Vagina (tissue), 2 donors: ENCODE data around the gene PXN.

ENCODE experiments used
- POLR2A ChIP-seq, 2 donors: fragments of 450-650 bp; IDR thresholded peaks; one replicate each; pipeline ENCODE4 v1.6.1; 2017; ENCODE audit warnings: antibody characterized with exemption in 2 of 2, mild to moderate bottlenecking in 2 of 2, moderate library complexity in 2 of 2
- TF ChIP-seq, protein P1 (sequence below), 3 experiments: fragments of 450-650 bp in 2 of 3; fragments of 200-600 bp in 1 of 3; sonication (generic) in 1 of 3; IDR thresholded peaks; one replicate each; pipeline ENCODE4 v1.5.1; 2017 to 2019; ENCODE audit warnings: antibody characterized with exemption in 3 of 3, mild to moderate bottlenecking in 2 of 3, moderate library complexity in 2 of 3

DNA sequence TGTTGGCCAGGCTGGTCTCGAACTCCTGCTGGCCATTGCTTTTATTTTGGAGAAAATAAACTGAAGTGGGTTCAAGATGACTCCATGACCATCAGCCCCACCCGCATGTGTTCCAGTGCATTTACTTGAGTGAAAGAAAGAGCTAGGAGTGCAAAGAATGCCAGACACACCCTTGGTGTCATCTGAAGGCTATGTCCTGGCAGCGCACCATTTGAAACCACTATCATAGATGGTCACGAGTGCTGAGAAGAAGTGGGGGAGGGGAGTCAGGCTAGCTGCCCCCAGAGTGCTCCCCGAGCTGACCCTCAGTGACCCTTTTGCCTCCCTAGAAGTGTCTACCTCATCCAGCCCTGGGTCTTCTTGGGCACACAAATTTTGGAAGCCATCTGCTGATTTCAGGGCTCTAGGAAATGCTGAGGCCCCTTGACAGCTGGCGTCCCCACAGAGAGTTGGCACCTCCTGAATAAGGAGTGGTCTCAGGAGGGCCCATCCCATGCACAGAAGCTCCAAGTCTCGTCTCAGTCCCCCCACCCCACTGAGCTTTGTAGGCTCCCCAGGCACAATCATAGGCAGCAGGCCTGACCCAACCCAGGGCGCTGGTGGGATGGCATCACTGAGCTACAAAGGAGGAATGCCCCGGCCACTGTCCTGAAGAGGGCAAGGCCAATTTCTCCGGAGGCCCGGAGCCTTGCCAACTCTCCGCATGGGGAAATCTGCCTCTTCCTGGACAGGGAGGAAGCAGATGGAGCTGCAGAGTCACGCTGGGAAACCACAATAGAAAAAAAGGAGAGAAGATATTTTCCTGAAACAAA is 28.0 kb downstream of the PXN start:
- TF ChIP-seq, protein P1, sequence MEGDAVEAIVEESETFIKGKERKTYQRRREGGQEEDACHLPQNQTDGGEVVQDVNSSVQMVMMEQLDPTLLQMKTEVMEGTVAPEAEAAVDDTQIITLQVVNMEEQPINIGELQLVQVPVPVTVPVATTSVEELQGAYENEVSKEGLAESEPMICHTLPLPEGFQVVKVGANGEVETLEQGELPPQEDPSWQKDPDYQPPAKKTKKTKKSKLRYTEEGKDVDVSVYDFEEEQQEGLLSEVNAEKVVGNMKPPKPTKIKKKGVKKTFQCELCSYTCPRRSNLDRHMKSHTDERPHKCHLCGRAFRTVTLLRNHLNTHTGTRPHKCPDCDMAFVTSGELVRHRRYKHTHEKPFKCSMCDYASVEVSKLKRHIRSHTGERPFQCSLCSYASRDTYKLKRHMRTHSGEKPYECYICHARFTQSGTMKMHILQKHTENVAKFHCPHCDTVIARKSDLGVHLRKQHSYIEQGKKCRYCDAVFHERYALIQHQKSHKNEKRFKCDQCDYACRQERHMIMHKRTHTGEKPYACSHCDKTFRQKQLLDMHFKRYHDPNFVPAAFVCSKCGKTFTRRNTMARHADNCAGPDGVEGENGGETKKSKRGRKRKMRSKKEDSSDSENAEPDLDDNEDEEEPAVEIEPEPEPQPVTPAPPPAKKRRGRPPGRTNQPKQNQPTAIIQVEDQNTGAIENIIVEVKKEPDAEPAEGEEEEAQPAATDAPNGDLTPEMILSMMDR (IDR thresholded peaks at IDR 0.05), result no peak
- TF ChIP-seq POLR2A (IDR thresholded peaks at IDR 0.05), result no peak
